ENCODE results near the gene TMEM217. TPM values are rescaled to one million over a fixed set of nuclear protein-coding genes. Genes with fewer than 3 reads are reported as not detected.
"Not testable (repeated sequence)": the region's sequence is repeated elsewhere in the genome, so short reads cannot be mapped to it uniquely, and the experiment has no call there.

The TMEM217 gene
- total and polyA plus RNA-seq, 2 donors (not counting 1 experiment from before 2014, with no cell fraction given): 0.73 to 1.2 TPM

- peaks cover 25% of the 10 kb centered on the region for H3K4me1 Mint-ChIP-seq
- WGBS (ENCODE audit: insufficient coverage): 79% methylated on average over 6 of the region's 8 CpGs
- H2AFZ ChIP-seq (ENCODE audit: insufficient read depth, low read depth, low read length, poor library complexity, severe bottlenecking): no peak overlapping the region
- DNase-seq (peak; percentile 68), ATAC-seq (ENCODE audit: low read depth) (peak; percentile 98)
- H3K4me3 ChIP-seq (ENCODE audit: control extremely low read depth in 1 of 5, extremely low read depth in 1 of 5, insufficient read depth in 1 of 5, low read depth in 2 of 5, low read length in 4 of 5): no peak overlapping the region
- H3K27me3 Mint-ChIP-seq: no peaks in the 10 kb centered on the region
- no peaks in the 10 kb centered on the region for H3K36me3 ChIP-seq (replicated peaks in 1 of 2; ENCODE audit: control extremely low read depth in 1 of 2, control insufficient read depth in 1 of 2, extremely low read depth in 1 of 2, insufficient read depth in 2 of 2, low read length in 1 of 2)
- H3K4me3 Mint-ChIP-seq: no peak overlapping the region
- no peaks in the 10 kb centered on the region for H3K27me3 ChIP-seq (replicated peaks in 1 of 4; ENCODE audit: control extremely low read depth in 1 of 4, control insufficient read depth in 3 of 4, insufficient read depth in 4 of 4, low read length in 3 of 4)
- peak overlapping the region in 1 of 2 donors; percentile 12 for H3K27ac ChIP-seq (ENCODE audit: low read length in 2 of 2)
- H3K9me3 Mint-ChIP-seq (ENCODE audit: insufficient read depth): no peaks in the 10 kb centered on the region
- peak overlapping the region; percentile 47 for H3K4me2 ChIP-seq (replicated peaks; ENCODE audit: low read depth, low read length, poor library complexity, severe bottlenecking)
- CTCF ChIA-PET: interaction anchor here (3.0 to 16.6 kb wide), 4 partner anchors 11 to 165 kb away, joined by 10 to 487 read pairs (median 174); no protein-coding TSS in a partner anchor
- H3K9me3 ChIP-seq (ENCODE audit: control extremely low read depth in 1 of 3, control insufficient read depth in 2 of 3, insufficient read depth in 1 of 3, low read length in 2 of 3): no peaks in the 10 kb centered on the region
- intact Hi-C loops (cut with micrococcal nuclease): no loop called here
- peaks cover 15 to 26% of the 10 kb centered on the region in 2 donors for H3K4me1 ChIP-seq (ENCODE audit: control insufficient read depth in 2 of 2, insufficient read depth in 2 of 2, low read length in 2 of 2)
- POLR2A ChIA-PET: interaction anchor here (1.7 kb wide), 1 partner anchor 12 kb away, joined by 3 read pairs; no protein-coding TSS in a partner anchor
- no peaks in the 10 kb centered on the region for H3K79me2 ChIP-seq (ENCODE audit: control insufficient read depth, insufficient read depth, low read length)
- H3K9ac ChIP-seq (ENCODE audit: low read length): no peak overlapping the region
- peak overlapping the region; percentile 68 for H3K27ac Mint-ChIP-seq
- H4K20me1 ChIP-seq (ENCODE audit: control insufficient read depth, insufficient read depth, low read length, poor library complexity, severe bottlenecking): no peaks in the 10 kb centered on the region
- no peak for TF ChIP-seq EZH2 (IDR thresholded peaks at IDR 0.05; ENCODE audit: borderline replicate concordance, insufficient read depth, low read depth, low read length, poor library complexity, severe bottlenecking)
- no peak for TF ChIP-seq CTCF (IDR thresholded peaks at IDR 0.05)
These were observed 75.0 kb downstream of the TMEM217 start for GRCh38 chr6:37182736-37183590.

- no CpG with 5 or more reads among the region's 4 CpGs for WGBS (ENCODE audit: insufficient coverage)
- H3K4me2 ChIP-seq (replicated peaks; ENCODE audit: low read depth, low read length, poor library complexity, severe bottlenecking); H3K27ac ChIP-seq (ENCODE audit: low read length in 2 of 2); H3K27ac Mint-ChIP-seq; ATAC-seq (ENCODE audit: low read depth); H3K9me3 Mint-ChIP-seq (ENCODE audit: insufficient read depth); H3K79me2 ChIP-seq (ENCODE audit: control insufficient read depth, insufficient read depth, low read length); H3K9ac ChIP-seq (ENCODE audit: low read length); H2AFZ ChIP-seq (ENCODE audit: insufficient read depth, low read depth, low read length, poor library complexity, severe bottlenecking); H3K4me3 ChIP-seq (ENCODE audit: control extremely low read depth in 1 of 5, extremely low read depth in 1 of 5, insufficient read depth in 1 of 5, low read depth in 2 of 5, low read length in 4 of 5); H3K27me3 Mint-ChIP-seq; H3K4me3 Mint-ChIP-seq; H3K27me3 ChIP-seq (replicated peaks in 1 of 4; ENCODE audit: control extremely low read depth in 1 of 4, control insufficient read depth in 3 of 4, insufficient read depth in 4 of 4, low read length in 3 of 4); H4K20me1 ChIP-seq (ENCODE audit: control insufficient read depth, insufficient read depth, low read length, poor library complexity, severe bottlenecking); H3K9me3 ChIP-seq (ENCODE audit: control extremely low read depth in 1 of 3, control insufficient read depth in 2 of 3, insufficient read depth in 1 of 3, low read length in 2 of 3); DNase-seq; intact Hi-C loops (cut with micrococcal nuclease); H3K36me3 ChIP-seq (replicated peaks in 1 of 2; ENCODE audit: control extremely low read depth in 1 of 2, control insufficient read depth in 1 of 2, extremely low read depth in 1 of 2, insufficient read depth in 2 of 2, low read length in 1 of 2): not testable (repeated sequence)
- H3K4me1 ChIP-seq (ENCODE audit: control insufficient read depth in 2 of 2, insufficient read depth in 2 of 2, low read length in 2 of 2): peaks cover 37 to 47% of the 10 kb centered on the region in 2 donors
- peaks cover 39% of the 10 kb centered on the region for H3K4me1 Mint-ChIP-seq
- ChIA-PET CTCF (interaction anchor here (1.7 to 16.6 kb wide), 5 partner anchors 9 to 162 kb away, joined by 7 to 487 read pairs (median 28); no protein-coding TSS in a partner anchor), POLR2A (interaction anchor here (0.6 kb wide), 1 partner anchor 43 kb away, joined by 6 read pairs; no protein-coding TSS in a partner anchor)
These were observed 77.3 kb downstream of the TMEM217 start for GRCh38 chr6:37180610-37181009.

Measured in B cell (primary cell).